WI38 (cell line): ENCODE results near the gene SELENOV.

ENCODE experiments used
- H3K4me3 ChIP-seq: 2 replicates; pipeline ENCODE4 v1.5.1; 2011; ENCODE audit warnings: low read depth, mild to moderate bottlenecking, control low read depth, low read length
- CTCF ChIP-seq: IDR thresholded peaks from 2 replicates; pipeline ENCODE4 v1.5.1; 2012; ENCODE audit warnings: low read depth, mild to moderate bottlenecking, control low read depth, low read length

SELENOV gene

GRCh38 chr19:39514840-39515550, at the start of gene SELENOV:
Gene SELENOV, plus strand, starts transcription at chr19:39515139. Its CDS starts 74 bp downstream, at chr19:39515213.
- H3K4me3 ChIP-seq: no peak within 1 kb of the TSS
- no peak for TF ChIP-seq CTCF

- H3K4me3 ChIP-seq: no peak overlapping the region
- TF ChIP-seq CTCF: no peak
These were observed 48.8 kb upstream of the SELENOV start for GRCh38 chr19:39465956-39466747.

- TF ChIP-seq CTCF: no peak
- H3K4me3 ChIP-seq: no peak overlapping the region
These were observed 47.0 kb upstream of the SELENOV start for GRCh38 chr19:39467941-39468340.

- no peak for TF ChIP-seq CTCF
- H3K4me3 ChIP-seq: no peak overlapping the region
These were observed 45.9 kb upstream of the SELENOV start for GRCh38 chr19:39469036-39469435.

- no peak for TF ChIP-seq CTCF
- no peak overlapping the region for H3K4me3 ChIP-seq
These were observed 45.4 kb upstream of the SELENOV start for GRCh38 chr19:39469567-39469966.

GRCh38 chr19:39470724-39471339, 44.1 kb upstream of the SELENOV start:
- no peak overlapping the region for H3K4me3 ChIP-seq
- TF ChIP-seq CTCF: no peak
